Measurements from ENCODE around the gene MTURN. TPM values are rescaled to one million over a fixed set of nuclear protein-coding genes. Genes with fewer than 3 reads are reported as not detected.
"Not testable (repeated sequence)": the region's sequence is repeated elsewhere in the genome, so short reads cannot be mapped to it uniquely, and the experiment has no call there.

The MTURN gene
- 1 to 10 TPM; 4.7 to 8.1 TPM for total RNA-seq

DNA sequence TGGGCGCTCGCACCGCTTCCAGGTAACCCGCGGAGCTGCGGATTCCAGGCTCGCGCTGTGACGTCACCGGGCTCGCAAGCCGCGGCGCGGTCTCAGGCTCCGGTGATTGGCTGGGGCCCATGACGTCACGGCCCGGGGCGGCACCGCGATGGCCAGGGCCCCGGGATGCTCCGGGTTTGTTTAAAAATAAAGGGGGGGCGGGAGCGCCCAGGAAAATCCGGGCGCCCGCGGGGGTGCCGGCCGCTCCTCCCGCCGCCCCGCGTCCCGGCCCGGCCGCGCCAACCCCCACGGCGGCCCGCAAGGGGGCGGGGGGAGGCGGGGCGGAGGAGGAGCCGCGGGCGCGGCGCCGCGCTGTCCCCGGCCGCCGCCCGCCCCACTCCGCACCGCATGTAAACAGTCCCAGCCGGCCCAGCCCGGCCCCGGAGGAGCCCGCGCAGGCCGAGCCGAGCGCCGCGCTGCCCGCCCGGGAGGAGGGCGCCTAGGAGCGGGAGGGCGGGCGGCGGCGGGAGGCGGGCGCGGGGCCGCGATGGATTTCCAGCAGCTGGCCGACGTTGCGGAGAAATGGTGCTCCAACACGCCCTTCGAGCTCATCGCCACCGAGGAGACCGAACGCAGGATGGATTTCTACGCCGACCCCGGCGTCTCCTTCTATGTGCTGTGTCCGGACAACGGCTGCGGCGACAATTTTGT is at the start of gene MTURN:
TSS of gene MTURN (plus strand) at position 376 of the 690 bp plus-strand sequence. CDS start at position 527, 151 bp downstream.
- peak; percentile 85 for DNase-seq (ENCODE audit: low spot score in 2 of 2)
- no peaks in the 10 kb centered on the region for H3K9me3 Mint-ChIP-seq
- H3K36me3 Mint-ChIP-seq, result no peaks in the 10 kb centered on the region
- peak; percentile 89 for ATAC-seq
- peak within 1 kb of the TSS; percentile 68 to 77 for H3K27ac Mint-ChIP-seq

DNA sequence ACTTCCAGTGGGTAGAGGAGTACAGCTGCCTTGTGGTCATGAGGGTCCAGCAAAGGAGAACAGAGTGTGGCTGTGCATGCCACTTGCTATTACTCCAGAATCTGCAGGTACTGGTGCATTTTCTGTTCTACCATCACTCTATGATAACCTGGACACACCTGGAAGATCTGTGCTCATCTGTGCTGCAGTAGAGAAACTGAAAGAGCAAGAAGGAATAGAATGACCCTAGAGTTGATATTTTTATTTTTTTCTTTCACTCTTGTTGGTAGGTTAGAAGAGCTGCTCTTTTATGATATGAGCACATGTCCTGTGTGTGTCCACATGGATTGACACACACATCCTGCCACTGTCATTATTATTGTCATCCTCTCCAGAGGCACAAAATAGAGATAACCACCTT is 48.3 kb upstream of the MTURN start:
- ATAC-seq, result no peak
- Mint-ChIP-seq H3K27ac (no peak overlapping the region), H3K9me3 (no peaks in the 10 kb centered on the region), H3K36me3 (no peaks in the 10 kb centered on the region)
- DNase-seq (ENCODE audit: low spot score in 2 of 2), result no peak

DNA sequence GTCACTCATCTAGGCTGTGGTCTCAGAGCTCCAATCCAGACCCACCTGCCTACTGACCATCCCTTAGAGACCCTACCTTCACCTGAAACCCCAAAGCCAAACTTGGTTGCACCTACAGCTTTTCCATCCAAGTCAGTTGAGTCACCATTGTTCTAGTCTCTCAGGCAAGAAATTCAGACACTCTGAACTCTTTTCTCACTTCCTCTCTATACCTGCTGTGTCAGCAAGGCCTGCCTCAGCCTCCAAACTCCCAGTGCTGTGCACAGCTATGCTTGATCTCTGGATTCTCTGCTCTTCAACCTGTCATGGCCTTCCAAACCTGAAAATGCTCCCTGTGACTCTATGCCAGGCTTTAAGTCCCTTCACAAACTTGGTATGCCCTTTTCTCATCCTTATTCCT is 47.4 kb upstream of the MTURN start:
- H3K9me3 Mint-ChIP-seq, result no peaks in the 10 kb centered on the region
- H3K27ac Mint-ChIP-seq, result no peak overlapping the region
- ATAC-seq (no peak), DNase-seq (ENCODE audit: low spot score in 2 of 2) (no peak)
- H3K36me3 Mint-ChIP-seq, result no peaks in the 10 kb centered on the region

DNA sequence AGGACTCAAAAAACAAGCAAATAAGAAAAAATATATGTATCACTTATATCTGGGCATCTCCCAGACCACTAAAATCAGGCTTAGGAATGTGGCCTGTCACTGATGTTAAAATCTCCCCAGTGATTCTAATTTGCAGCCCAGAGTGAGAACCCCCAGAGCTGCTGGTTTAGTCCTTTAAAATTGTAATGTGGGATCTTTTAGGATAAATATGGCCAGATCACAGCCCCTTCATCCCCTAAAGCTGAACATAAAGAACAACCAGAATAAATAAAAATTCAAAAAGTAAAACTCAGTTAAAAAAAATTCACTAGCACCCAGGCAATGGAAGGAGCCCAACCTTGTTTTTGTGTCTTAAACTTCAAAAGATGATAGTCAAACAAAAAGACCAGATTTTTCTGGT is 46.4 kb upstream of the MTURN start:
- Mint-ChIP-seq H3K36me3 (no peaks in the 10 kb centered on the region), H3K9me3 (no peaks in the 10 kb centered on the region), H3K27ac (no peak overlapping the region)
- ATAC-seq (no peak), DNase-seq (ENCODE audit: low spot score in 2 of 2) (no peak)

DNA sequence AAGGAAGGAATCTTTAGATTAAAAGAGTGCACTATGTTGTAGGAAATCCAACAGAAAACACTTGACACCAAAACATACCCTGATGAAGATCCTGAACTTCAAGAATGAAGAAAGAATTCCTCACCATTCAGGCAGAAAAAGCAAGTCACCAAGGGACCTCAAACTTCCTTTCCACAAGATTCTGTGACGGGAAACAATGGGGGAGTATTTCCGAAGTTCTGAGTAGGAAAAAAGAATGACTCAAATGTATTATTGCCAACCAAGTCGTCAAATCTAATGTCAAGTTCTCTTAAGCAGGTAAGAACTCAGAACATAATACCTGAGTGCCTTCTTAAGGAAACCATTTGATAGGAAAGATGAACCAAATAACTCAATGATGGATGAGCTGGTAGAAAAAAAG is 44.7 kb upstream of the MTURN start:
- peaks cover 0 to 7% of the 10 kb centered on the region in 2 donors for H3K36me3 Mint-ChIP-seq
- H3K9me3 Mint-ChIP-seq, result no peaks in the 10 kb centered on the region
- no peak for ATAC-seq
- no peak overlapping the region for H3K27ac Mint-ChIP-seq
- DNase-seq (ENCODE audit: low spot score in 2 of 2), result no peak

DNA sequence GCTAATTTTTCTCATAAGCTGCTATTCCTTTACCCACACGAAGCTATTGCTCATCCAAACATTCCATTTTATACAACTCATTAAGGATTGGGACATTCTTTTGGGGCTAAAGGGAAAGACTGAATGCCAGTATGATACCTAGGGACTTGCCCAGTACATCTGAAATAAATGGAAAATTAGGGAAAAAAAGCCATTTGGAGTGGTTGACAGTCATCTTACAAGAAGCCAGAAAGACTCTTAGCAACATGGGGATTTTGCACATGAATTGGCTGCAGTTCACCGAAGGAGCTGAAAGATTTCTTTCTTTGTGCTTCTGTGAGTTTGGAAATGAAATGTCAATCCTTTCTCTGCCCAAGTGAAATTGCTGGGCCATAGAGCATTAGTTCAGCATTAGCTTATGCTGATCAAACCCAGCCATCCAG is 43.3 kb upstream of the MTURN start:
- H3K36me3 Mint-ChIP-seq, result peaks cover 0 to 11% of the 10 kb centered on the region in 2 donors
- no peak overlapping the region for H3K27ac Mint-ChIP-seq

DNA sequence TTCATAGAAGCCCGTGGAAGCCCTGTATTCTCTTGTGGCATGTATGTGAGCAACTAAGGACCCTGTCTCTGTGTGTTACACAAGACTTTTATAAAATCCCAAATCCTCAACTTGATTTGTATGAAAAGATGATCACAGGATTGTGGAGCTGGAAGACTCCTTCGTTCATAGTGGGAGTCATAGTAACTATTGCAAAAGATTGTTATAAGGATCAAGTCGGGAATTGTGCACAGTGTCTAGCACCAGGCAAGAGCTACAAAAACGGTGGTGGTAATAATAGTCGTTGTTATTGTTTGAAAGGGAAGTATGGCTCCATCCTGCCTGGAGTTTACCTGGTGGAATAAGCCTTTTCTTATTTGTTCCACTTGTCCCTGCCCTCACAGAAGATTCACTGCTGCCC is 42.8 kb upstream of the MTURN start:
- H3K9me3 Mint-ChIP-seq, result no peaks in the 10 kb centered on the region
- no peak for ATAC-seq
- peaks cover under 1 to 12% of the 10 kb centered on the region in 2 donors for H3K36me3 Mint-ChIP-seq

More for the DNA sequence above, 43.3 kb upstream of the MTURN start:
- ATAC-seq (no peak), DNase-seq (ENCODE audit: low spot score in 2 of 2) (no peak)
- H3K9me3 Mint-ChIP-seq, result no peaks in the 10 kb centered on the region

DNA sequence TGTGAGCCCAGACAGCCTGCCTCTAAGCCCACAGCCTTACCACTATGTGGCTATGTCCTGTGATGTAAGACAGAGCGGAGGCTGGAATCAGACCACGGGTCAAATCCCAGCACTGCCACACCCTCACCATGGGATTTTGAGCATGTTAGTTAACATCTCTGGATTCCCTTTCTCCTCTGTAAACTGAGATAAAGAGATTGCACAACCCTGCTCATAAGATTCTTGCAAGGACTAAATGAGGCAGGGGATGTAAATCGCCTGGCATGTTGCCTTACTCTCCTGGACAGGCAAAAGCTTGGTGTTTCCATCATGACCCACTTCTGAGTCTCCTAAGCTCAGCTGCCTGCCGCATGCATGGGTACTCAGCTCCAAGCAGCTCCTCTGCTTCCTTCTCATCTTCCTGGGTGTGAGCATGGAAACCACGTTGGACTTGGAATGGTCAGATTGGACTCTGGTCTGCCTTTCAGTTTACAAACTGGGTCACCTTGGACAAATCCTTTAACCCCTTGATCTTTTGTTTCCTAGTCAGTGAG is 41.3 kb upstream of the MTURN start:
- H3K27ac Mint-ChIP-seq, result no peak overlapping the region
- H3K9me3 Mint-ChIP-seq, result peaks cover 5 to 6% of the 10 kb centered on the region in 2 donors
- DNase-seq (ENCODE audit: low spot score in 2 of 2), result no peak
- peaks cover 9 to 20% of the 10 kb centered on the region in 2 donors for H3K36me3 Mint-ChIP-seq
- ATAC-seq, result no peak

More for the DNA sequence above, 42.8 kb upstream of the MTURN start:
- no peak overlapping the region for H3K27ac Mint-ChIP-seq
- no peak for DNase-seq (ENCODE audit: low spot score in 2 of 2)

DNA sequence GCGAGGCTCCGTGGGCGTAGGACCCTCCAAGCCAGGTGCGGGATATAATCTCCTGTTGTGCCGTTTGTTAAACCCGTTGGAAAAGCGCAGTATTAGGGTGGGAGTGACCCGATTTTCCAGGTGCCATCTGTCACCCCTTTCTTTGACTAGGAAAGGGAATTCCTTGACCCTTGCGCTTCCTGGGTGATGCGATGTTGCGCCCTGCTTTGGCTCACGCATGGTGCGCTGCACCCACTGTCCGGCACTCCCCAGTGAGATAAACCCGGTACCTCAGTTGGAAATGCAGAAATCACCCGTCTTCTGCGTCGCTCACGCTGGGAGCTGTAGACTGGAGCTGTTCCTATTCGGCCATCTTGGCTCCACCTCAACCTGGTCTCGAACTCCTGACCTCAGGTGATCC is 36.2 kb upstream of the MTURN start:
- not testable (repeated sequence) for H3K9me3 Mint-ChIP-seq

DNA sequence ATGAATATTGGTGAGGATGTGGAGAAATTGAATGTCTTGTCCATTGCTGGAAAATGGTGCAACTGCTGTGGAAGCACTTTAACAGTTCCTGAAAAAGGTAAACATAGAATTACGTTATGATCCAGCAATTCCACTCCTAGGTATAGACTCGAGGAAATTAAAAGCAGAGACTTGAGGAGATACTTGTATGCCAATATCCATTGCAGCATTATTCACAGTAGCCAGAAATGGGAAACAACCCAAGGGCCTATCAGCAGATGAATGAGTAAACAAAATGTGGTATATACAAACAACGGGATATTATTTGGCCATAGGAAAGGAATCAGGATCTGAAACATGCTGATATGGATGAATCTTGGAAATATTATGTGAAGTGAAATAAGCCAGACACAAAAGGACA is 32.5 kb upstream of the MTURN start:
- H3K27ac Mint-ChIP-seq, result no peak overlapping the region
- no peak for ATAC-seq
- no peak for DNase-seq (ENCODE audit: low spot score in 2 of 2)
- H3K36me3 Mint-ChIP-seq, result peaks cover 5 to 6% of the 10 kb centered on the region in 2 donors
- peaks cover 4% of the 10 kb centered on the region in 2 donors for H3K9me3 Mint-ChIP-seq

More for the DNA sequence above, 36.2 kb upstream of the MTURN start:
- not testable (repeated sequence) for DNase-seq (ENCODE audit: low spot score in 2 of 2); ATAC-seq; H3K27ac Mint-ChIP-seq
- H3K36me3 Mint-ChIP-seq, result peaks cover 9 to 20% of the 10 kb centered on the region in 2 donors

DNA sequence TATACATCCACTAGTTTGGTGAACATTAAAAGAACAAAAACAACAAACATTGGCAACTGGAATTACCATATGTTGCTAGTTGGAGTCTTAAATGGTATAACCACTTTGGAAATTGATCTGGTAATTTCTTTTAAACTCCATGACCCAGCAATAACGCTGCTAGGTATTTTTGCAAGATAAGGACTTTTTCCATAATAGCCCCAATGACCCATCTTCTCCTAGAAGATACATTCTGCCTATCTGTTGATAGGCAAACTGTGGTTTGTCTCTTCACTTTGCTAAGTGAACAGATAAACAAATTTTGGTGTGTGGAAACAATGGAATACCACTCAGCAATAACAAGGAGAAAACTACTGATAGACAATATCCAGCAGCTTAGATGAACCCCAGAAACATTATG is 30.6 kb upstream of the MTURN start:
- DNase-seq (ENCODE audit: low spot score in 2 of 2) (no peak), ATAC-seq (no peak)
- Mint-ChIP-seq H3K27ac (no peak overlapping the region), H3K9me3 (peaks cover 0 to 4% of the 10 kb centered on the region in 2 donors), H3K36me3 (no peaks in the 10 kb centered on the region)

DNA sequence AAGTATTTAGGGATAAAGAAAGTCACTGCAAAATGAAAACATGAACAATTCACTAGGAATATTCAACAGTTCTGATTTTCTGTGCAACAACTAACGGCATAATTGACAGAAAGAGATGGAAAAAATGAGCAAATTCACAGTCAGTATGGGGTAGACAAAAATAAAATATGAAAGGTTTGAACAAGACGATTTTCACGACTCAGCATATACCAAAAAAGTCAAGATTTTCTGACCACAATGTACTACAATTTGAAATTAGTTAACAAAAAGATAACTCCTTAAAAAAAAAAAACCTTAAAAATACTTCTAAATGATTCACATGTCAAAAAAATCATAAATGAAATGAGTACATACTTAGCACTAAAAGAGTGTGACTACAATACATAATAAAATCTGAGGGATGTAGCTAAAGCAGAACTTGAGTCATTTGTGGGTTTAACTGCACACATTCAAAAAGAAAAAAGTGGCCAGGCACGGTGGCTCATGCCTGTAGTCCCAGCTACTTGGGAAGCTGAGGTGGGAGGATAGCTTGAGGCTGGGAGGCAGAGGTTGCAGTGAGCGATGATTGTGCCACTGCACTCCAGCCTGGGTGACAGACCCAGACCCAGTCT is 22.6 kb upstream of the MTURN start:
- ATAC-seq (peak; percentile 28 to 59), DNase-seq (ENCODE audit: low spot score in 2 of 2) (no peak)
- Mint-ChIP-seq H3K9me3 (peaks cover 12 to 20% of the 10 kb centered on the region in 2 donors), H3K27ac (no peak overlapping the region), H3K36me3 (peaks cover 4 to 28% of the 10 kb centered on the region in 2 donors)

DNA sequence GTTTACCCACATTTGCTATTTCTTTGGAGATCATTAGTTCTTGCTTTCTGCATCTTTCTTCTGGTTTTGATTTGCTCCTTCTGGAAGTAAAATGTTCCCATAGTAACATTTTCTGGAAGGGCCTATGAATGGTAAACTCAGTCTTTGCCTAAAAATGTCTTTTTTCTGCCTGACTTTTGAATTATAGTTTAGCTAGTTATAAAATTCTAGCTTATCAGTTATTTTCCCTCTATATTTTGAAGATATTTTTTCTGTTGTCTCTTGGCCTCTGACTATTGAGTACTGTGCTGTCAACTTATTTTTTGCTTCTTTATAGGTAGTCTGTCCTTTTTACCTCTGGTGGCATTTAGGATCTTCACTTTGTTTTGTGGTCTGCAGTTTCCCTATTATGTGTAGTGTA is 21.6 kb upstream of the MTURN start:
- Mint-ChIP-seq H3K9me3 (peaks cover 12 to 20% of the 10 kb centered on the region in 2 donors), H3K27ac (no peak overlapping the region), H3K36me3 (peaks cover 4 to 28% of the 10 kb centered on the region in 2 donors)
- ATAC-seq (no peak), DNase-seq (ENCODE audit: low spot score in 2 of 2) (no peak)

DNA sequence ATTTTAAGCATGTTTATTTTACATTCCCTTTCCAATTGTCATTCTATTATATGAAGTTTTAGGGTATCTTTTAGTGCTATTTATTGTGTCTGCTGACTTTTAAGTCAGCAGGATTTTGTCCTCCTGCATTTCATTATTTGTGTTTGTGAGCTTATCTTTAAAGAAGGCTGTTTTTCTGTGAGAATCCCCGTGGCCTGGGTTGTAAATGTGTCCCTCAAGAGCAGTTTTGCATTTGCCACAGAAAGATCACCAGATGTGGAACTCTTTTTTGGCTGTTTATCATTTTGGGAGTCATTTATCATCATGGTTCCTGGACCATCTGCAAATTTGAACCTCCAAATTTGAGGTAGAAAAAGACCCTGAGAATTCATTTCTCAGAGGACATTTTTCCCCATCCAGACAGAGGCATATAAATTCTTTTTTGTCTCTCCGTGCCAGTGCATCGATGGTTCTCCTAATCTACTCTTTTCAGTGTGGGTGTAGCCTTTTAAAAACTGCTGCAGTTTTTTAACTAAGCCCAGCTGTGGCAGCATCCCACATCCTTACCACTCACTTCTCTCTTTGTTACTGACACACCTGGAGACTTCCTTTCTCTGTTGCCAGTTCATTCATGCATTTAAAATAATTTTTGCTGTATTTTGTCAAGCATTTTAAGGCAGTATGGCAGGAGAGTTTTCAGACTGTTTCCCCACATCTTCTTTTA is 20.1 kb upstream of the MTURN start:
- Mint-ChIP-seq H3K36me3 (peaks cover 4 to 28% of the 10 kb centered on the region in 2 donors), H3K9me3 (peaks cover 12 to 15% of the 10 kb centered on the region in 2 donors), H3K27ac (no peak overlapping the region)
- DNase-seq (ENCODE audit: low spot score in 2 of 2) (no peak), ATAC-seq (no peak)

DNA sequence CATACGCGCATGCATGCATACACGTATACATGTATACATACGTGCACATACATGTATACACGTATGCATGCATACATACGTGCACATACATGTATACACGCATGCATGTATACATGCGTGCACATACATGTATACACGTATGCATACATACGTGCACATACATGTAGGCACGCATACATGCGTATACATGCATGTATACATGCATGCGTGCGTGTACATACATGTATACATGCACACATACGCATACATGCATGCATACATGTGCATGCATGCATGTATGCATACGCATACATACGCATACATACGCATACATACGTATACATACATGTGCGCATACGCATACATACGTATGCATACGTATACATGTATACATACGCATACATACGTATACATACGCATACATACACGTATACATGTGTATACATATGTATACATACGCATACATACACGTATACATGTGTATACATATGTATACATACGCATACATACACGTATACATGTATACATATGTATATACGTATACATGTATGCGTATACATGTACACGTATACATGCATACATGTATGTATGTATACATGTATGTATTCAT is 19.0 kb upstream of the MTURN start:
- H3K27ac Mint-ChIP-seq, result no peak overlapping the region
- H3K36me3 Mint-ChIP-seq, result peaks cover 4 to 28% of the 10 kb centered on the region in 2 donors
- ATAC-seq (no peak), DNase-seq (ENCODE audit: low spot score in 2 of 2) (no peak)
- H3K9me3 Mint-ChIP-seq, result peaks cover 12 to 15% of the 10 kb centered on the region in 2 donors

DNA sequence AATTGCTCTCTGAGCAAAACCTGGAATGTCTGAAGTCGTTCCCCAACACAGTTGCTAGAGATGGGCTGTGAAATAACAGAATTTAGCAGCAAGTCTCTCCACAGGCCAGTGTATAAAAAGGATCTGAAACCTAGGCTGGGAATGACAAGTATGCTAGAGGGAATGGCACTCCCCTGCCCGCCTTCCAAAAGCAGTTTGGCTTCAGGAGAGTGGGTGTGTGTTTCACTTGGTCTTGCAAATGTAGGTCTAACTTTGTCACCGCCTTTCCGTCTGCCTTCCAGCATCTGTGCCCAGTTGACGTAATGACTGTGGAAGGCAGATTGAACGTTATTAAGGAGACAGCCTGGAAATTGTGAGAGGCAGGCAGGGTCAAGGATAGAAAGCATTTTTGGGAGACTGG is 18.0 kb upstream of the MTURN start:
- Mint-ChIP-seq H3K27ac (no peak overlapping the region), H3K9me3 (peaks cover 12 to 15% of the 10 kb centered on the region in 2 donors), H3K36me3 (peaks cover 3 to 27% of the 10 kb centered on the region in 2 donors)
- DNase-seq (ENCODE audit: low spot score in 2 of 2) (no peak), ATAC-seq (no peak)

DNA sequence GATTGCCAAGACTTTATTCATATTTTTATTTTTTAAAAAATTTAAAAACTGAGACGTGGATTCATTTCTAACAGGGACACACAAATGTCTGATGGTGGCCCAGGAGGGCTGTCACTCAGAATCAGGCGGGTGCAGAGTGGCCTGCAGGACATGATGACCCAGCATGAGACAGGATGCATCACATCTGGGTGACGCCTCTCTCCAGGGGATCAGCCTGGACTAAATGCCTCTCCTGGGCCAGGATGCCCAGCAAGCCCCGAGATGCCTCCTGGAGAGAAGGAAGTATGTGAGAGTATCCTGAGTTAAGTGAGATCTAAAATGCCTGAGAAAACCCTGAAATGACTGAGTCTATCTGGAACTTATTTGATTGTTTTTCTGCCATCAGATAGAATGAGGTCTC is 16.9 kb upstream of the MTURN start:
- ATAC-seq, result no peak

More for the DNA sequence above, 16.9 kb upstream of the MTURN start:
- DNase-seq (ENCODE audit: low spot score in 2 of 2), result no peak
- H3K36me3 Mint-ChIP-seq, result peaks cover 0 to 19% of the 10 kb centered on the region in 2 donors
- peaks cover 7 to 8% of the 10 kb centered on the region in 2 donors for H3K9me3 Mint-ChIP-seq
- no peak overlapping the region for H3K27ac Mint-ChIP-seq

Measured in activated naive CD4-positive, alpha-beta T cell treated with anti-CD3 and anti-CD28 coated beads, Interleukin-2, amount 50 U/mL, for 72 hours (primary cell).